Endothelial cell of umbilical vein (primary cell): Measurements from ENCODE around the gene SOSTDC1. TPM values are rescaled to one million over a fixed set of nuclear protein-coding genes. Genes with fewer than 3 reads are reported as not detected.

Experiments used
- BruUV-seq: library from RNA; stranded (reverse); fragments of 400-500 nt; replicated peaks from 2 replicates; lab custom pipeline; 2021; lab: Mats Ljungman, UMichigan
- CTCF ChIA-PET: fragments of 300-600, 350-600 bp; sonication (Branson Sonifier 250); formaldehyde crosslinking; loops from one replicate; lab custom pipeline; 2021; ENCODE audit warnings: antibody characterized with exemption, inconsistent platforms; lab: Charles Lee
- POLR2A ChIA-PET: fragments of 300-600, 350-600 bp; sonication (Branson Sonifier 250); formaldehyde crosslinking; loops from one replicate; lab custom pipeline; 2021; ENCODE audit warnings: antibody characterized with exemption, inconsistent platforms; lab: Charles Lee
- DNase-seq: peaks from one replicate; pipeline ENCODE4 v3.0.0-alpha.2; 2011; ENCODE audit warnings: low read depth, low spot score
- FAIRE-seq: peaks from 2 replicates; lab custom pipeline; 2011; peaks lifted over from hg19 to GRCh38; lab: Jason Lieb, UNC
- H2AFZ ChIP-seq: 2 replicates; pipeline ENCODE4 v1.6.0; 2012; ENCODE audit warnings: low read depth, low read length, control low read depth, inconsistent platforms
- H3K27ac ChIP-seq: 2 replicates; pipeline ENCODE4 v1.5.1; 2011; ENCODE audit warnings: low read depth, mild to moderate bottlenecking, control low read depth, low read length, moderate library complexity; ENCODE audit not compliant: insufficient read depth
- H3K27me3 ChIP-seq, 2 experiments: 2 replicates each; pipeline versions ENCODE4 v1.6.0 to v1.6.1; 2011; ENCODE audit warnings: low read length in 2 of 2, mixed read lengths in 1 of 2; ENCODE audit not compliant: control insufficient read depth in 2 of 2, insufficient read depth in 2 of 2
- H3K36me3 ChIP-seq, 2 experiments: 2 replicates in 1 of 2; 3 replicates in 1 of 2; pipeline ENCODE4 v1.5.1; 2011; ENCODE audit warnings: low read length in 2 of 2, mild to moderate bottlenecking in 1 of 2, moderate library complexity in 1 of 2; ENCODE audit not compliant: control insufficient read depth in 2 of 2, insufficient read depth in 2 of 2; ENCODE audit errors: extremely low read depth in 1 of 2
- H3K4me1 ChIP-seq: 3 replicates; pipeline ENCODE4 v1.5.1; 2011; ENCODE audit warnings: mild to moderate bottlenecking, low read length; ENCODE audit not compliant: control insufficient read depth, insufficient read depth; ENCODE audit errors: extremely low read depth
- H3K4me2 ChIP-seq: 2 replicates; pipeline ENCODE4 v1.6.1; 2011; ENCODE audit warnings: low read length, control low read depth, mixed read lengths; ENCODE audit not compliant: insufficient read depth
- H3K4me3 ChIP-seq, 3 experiments: fragments of 200-600 bp in 1 of 3; sonication (generic), shearing (Covaris generic) in 1 of 3; replicated peaks in 1 of 3; 2 replicates each; pipeline ENCODE4 v1.5.1; 2011 to 2016; ENCODE audit warnings: control low read depth in 3 of 3, low read length in 3 of 3, mild to moderate bottlenecking in 2 of 3, inconsistent platforms in 1 of 3, low read depth in 1 of 3, moderate library complexity in 1 of 3; ENCODE audit not compliant: insufficient read depth in 1 of 3
- H3K79me2 ChIP-seq: 2 replicates; pipeline ENCODE4 v1.6.0; 2012; ENCODE audit warnings: low read length, inconsistent platforms; ENCODE audit not compliant: control insufficient read depth, insufficient read depth
- H3K9ac ChIP-seq: replicated peaks from 2 replicates; pipeline ENCODE3; 2011; ENCODE audit warnings: low read length, control low read depth; ENCODE audit not compliant: insufficient read depth; ENCODE audit errors: extremely low read depth
- H3K9me1 ChIP-seq: replicated peaks from 3 replicates; pipeline ENCODE4 v1.6.0; 2011; ENCODE audit warnings: mild to moderate bottlenecking, low read length; ENCODE audit not compliant: control insufficient read depth, insufficient read depth; ENCODE audit errors: extremely low read depth
- H3K9me3 ChIP-seq: replicated peaks from 2 replicates; pipeline ENCODE4 v1.5.1; 2012; ENCODE audit warnings: low read length, inconsistent platforms; ENCODE audit not compliant: control insufficient read depth, insufficient read depth
- H4K20me1 ChIP-seq: replicated peaks from 2 replicates; pipeline ENCODE3; 2011; ENCODE audit warnings: mild to moderate bottlenecking, low read length; ENCODE audit not compliant: control insufficient read depth, insufficient read depth; ENCODE audit errors: extremely low read depth
- EZH2 ChIP-seq: IDR thresholded peaks from 2 replicates; pipeline ENCODE4 v1.6.1; 2012; ENCODE audit warnings: borderline replicate concordance, low read depth, mild to moderate bottlenecking, moderate library complexity, low read length, inconsistent platforms; ENCODE audit not compliant: severe bottlenecking
- JUN ChIP-seq: IDR thresholded peaks from 2 replicates; pipeline ENCODE4 v1.6.1; 2011; ENCODE audit warnings: borderline replicate concordance, low read depth; ENCODE audit not compliant: insufficient read length, insufficient read depth
- MAX ChIP-seq: IDR thresholded peaks from 2 replicates; pipeline ENCODE4 v1.6.1; 2011; ENCODE audit not compliant: insufficient read depth, insufficient read length
- MYC ChIP-seq: IDR thresholded peaks from one replicate; pipeline ENCODE4 v1.6.1; 2011; ENCODE audit warnings: mild to moderate bottlenecking, low read depth, low read length
- POLR2A ChIP-seq: IDR thresholded peaks from 2 replicates; pipeline ENCODE4 v1.6.1; 2012; ENCODE audit warnings: low read depth, mild to moderate bottlenecking, control low read depth, low read length
- POLR2AphosphoS5 ChIP-seq: IDR thresholded peaks from 2 replicates; pipeline ENCODE4 v1.6.1; 2012; ENCODE audit warnings: low read depth, mild to moderate bottlenecking, control low read depth, low read length, moderate library complexity; ENCODE audit not compliant: insufficient read depth
- dilution Hi-C: fragments of 300-500 bp; cut with MboI; formaldehyde crosslinking; loops from one replicate; pipeline ENCODE4 v1.15.0; 2019; ENCODE audit warnings: low sequenced_read_pairs; ENCODE audit not compliant: extremely low pct_ligation_motif_present
- intact Hi-C: fragments of 100-400 bp; cut with micrococcal nuclease; formaldehyde crosslinking; loops from one replicate; pipeline ENCODE4 v1.10.0; 2022
- polyA plus RNA-seq, 4 experiments: library from polyadenylated mRNA; depleted of rRNA in 3 of 4; stranded (reverse) in 3 of 4; unstranded in 1 of 4; fragments of >200 nt; gene quantifications; 2 replicates each; pipeline versions ENCODE4 v1.2.1 to v1.2.3, GENCODE V29; 2011 to 2012; ENCODE audit warnings: missing spikeins in 1 of 4
- total RNA-seq: library from RNA; stranded (reverse); gene quantifications from 2 replicates; pipeline ENCODE4 v1.2.3, GENCODE V29; 2021

SOSTDC1 gene
- total and polyA plus RNA-seq, 2 donors (not counting 3 experiments of a cell fraction or from before 2014, with no cell fraction given), result not detected

DNA sequence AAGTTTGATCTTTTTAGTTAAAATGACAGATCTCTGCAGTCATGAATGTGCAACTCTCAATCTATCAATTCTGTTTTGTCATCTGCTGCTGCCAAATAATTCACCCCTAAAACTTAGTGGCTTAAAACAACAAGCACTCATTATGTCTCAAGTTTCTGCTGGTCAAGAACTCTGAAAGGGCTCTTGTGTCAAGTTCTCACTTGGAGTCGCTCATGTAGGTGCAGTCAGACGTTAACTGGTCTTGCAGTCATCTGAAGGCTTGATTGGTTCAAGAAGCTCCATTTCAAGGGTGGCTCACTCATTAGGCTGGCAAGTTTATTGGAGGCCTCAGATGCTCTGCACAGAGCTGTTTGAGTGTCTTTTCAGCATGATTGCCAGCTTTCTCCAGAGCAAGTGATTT lies 32.6 kb upstream of the SOSTDC1 start:
- intact Hi-C loops (no loop called here), dilution Hi-C loops (no loop called here)
- no TSS peak for BruUV-seq
- CTCF ChIA-PET, result interaction anchor here (0.6 to 1.3 kb wide), 2 partner anchors 11 to 67 kb away, joined by 3 to 6 read pairs; no protein-coding TSS in a partner anchor
- Histone ChIP-seq H3K36me3 (no peaks in the 10 kb centered on the region), H3K4me3 (no peak overlapping the region), H3K4me2 (no peak overlapping the region), H3K9me3 (no peaks in the 10 kb centered on the region), H3K27ac (no peak overlapping the region), H4K20me1 (no peaks in the 10 kb centered on the region), H3K9ac (no peak overlapping the region), H3K27me3 (no peaks in the 10 kb centered on the region), H3K79me2 (no peaks in the 10 kb centered on the region), H3K9me1 (no peaks in the 10 kb centered on the region), H3K4me1 (no peaks in the 10 kb centered on the region), H2AFZ (no peak overlapping the region)
- DNase-seq (no peak), FAIRE-seq (no peak)
- TF ChIP-seq MAX (no peak), MYC (no peak)
- POLR2A ChIA-PET, result interaction anchor here (0.7 kb wide), 1 partner anchor 14 kb away, joined by 4 read pairs; no protein-coding TSS in a partner anchor

DNA sequence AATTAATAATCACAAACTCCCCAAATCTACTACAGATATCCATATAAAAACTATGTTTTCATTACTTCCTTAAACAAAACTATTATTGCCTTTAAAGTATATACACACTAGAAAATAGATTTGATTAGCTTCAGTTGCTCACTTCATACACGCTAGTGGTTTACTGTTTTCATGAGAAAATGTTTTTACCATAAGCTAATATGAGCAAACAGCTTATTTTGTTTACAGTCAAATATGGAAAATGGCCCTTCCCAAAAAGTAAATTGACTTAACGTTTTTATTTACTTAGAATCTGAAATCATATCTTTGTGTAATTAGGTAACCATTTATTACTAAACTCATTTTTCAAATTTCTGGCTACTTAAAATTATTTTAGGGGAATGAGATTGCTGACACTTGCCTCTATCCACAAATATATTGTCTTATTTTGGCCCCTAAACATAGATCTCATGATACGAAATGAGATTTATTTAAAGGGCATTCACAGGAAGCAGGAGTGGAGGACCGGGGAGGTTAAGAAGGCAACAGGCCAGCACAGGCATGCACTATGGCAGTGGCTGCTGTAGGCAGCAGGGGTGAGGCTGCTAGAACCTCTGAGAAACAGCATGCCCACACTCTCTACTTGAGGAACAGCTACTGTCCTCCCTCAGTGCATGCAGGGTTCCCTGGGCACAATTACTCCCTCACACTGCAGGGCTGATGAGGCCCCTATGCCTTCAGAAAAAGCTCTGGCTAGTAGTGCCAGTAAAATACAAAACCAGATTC lies 29.6 kb upstream of the SOSTDC1 start:
- no peaks in the 10 kb centered on the region for H3K9me1 ChIP-seq
- H3K27me3 ChIP-seq, result no peaks in the 10 kb centered on the region
- H3K27ac ChIP-seq, result no peak overlapping the region
- H4K20me1 ChIP-seq, result no peaks in the 10 kb centered on the region
- no peak overlapping the region for H3K4me2 ChIP-seq
- intact Hi-C loops (no loop called here), dilution Hi-C loops (no loop called here)
- H3K79me2 ChIP-seq, result no peaks in the 10 kb centered on the region
- no peaks in the 10 kb centered on the region for H3K4me1 ChIP-seq
- BruUV-seq, result no TSS peak
- no peak overlapping the region for H2AFZ ChIP-seq
- no peaks in the 10 kb centered on the region for H3K9me3 ChIP-seq
- CTCF ChIA-PET, result no interaction called here
- DNase-seq (no peak), FAIRE-seq (no peak)
- H3K36me3 ChIP-seq, result no peaks in the 10 kb centered on the region
- H3K4me3 ChIP-seq, result no peak overlapping the region
- no peak overlapping the region for H3K9ac ChIP-seq
- POLR2A ChIA-PET, result no interaction called here
- no peak for TF ChIP-seq POLR2A
- no peak for TF ChIP-seq EZH2
- no peak for TF ChIP-seq POLR2AphosphoS5
- no peak for TF ChIP-seq JUN
- TF ChIP-seq MYC, result no peak
